Prostate gland (tissue), 2 donors: ENCODE data around the gene LAT.

ENCODE experiments used
- CTCF ChIP-seq, 4 experiments: fragments of 200-600 bp in 2 of 4; fragments of 450-650 bp in 2 of 4; sonication (generic) in 2 of 4; IDR thresholded peaks; 1 replicate in 3 of 4; 2 replicates in 1 of 4; pipeline ENCODE4 v1.5.1; 2016 to 2019; ENCODE audit warnings: antibody characterized with exemption in 4 of 4, mild to moderate bottlenecking in 2 of 4, moderate library complexity in 2 of 4
- POLR2A ChIP-seq: fragments of 450-650 bp; IDR thresholded peaks from one replicate; pipeline ENCODE4 v1.6.1; 2016; ENCODE audit warnings: antibody characterized with exemption, mild to moderate bottlenecking

GRCh38 chr16:28974437-28975157 lies 10.3 kb upstream of the LAT start, which contains the start of gene SPNS1:
- TF ChIP-seq CTCF (IDR thresholded peaks at IDR 0.05) (peak in 3 of 4 experiments; percentile 15 to 26 (median 19)), POLR2A (peak; percentile 47)
